Activated CD8-positive, alpha-beta T cell treated with anti-CD3 and anti-CD28 coated beads for 36 hours (primary cell): ENCODE data around the gene AZI2. TPM values are rescaled to one million over a fixed set of nuclear protein-coding genes. Genes with fewer than 3 reads are reported as not detected.

ENCODE experiments used
- ATAC-seq: fragments of 200-7000 bp; cut with Tn5 transposase; one replicate; pipeline ENCODE4 v1.10.0; 2021; ENCODE audit warnings: mild to moderate bottlenecking, moderate library complexity
- CTCF ChIA-PET: fragments of 350-600 bp; sonication (Branson Sonifier 250); formaldehyde crosslinking; loops from one replicate; lab custom pipeline; 2021; ENCODE audit warnings: antibody characterized with exemption; lab: Charles Lee
- POLR2A ChIA-PET: fragments of 350-600 bp; sonication (Branson Sonifier 250); formaldehyde crosslinking; loops from one replicate; lab custom pipeline; 2021; ENCODE audit warnings: antibody characterized with exemption; lab: Charles Lee
- DNase-seq: peaks from one replicate; pipeline ENCODE4 v3.0.0-alpha.2; 2020
- H3K27ac Mint-ChIP-seq: one replicate; pipeline ENCODE4 v1.8.0; 2021; ENCODE audit warnings: mild to moderate bottlenecking, mixed read lengths
- H3K27me3 Mint-ChIP-seq: one replicate; pipeline ENCODE4 v1.8.0; 2021; ENCODE audit warnings: mixed read lengths
- H3K36me3 Mint-ChIP-seq: one replicate; pipeline ENCODE4 v1.8.0; 2021; ENCODE audit warnings: low read depth, mixed read lengths
- H3K4me1 Mint-ChIP-seq: one replicate; pipeline ENCODE4 v1.8.0; 2021; ENCODE audit warnings: low read depth, mixed read lengths
- H3K4me3 Mint-ChIP-seq: one replicate; pipeline ENCODE4 v1.8.0; 2021; ENCODE audit warnings: mild to moderate bottlenecking, moderate library complexity, mixed read lengths
- H3K9me3 Mint-ChIP-seq: one replicate; pipeline ENCODE4 v1.8.0; 2021; ENCODE audit warnings: mixed read lengths
- intact Hi-C: fragments of 100-400 bp; cut with micrococcal nuclease; formaldehyde crosslinking; loops from one replicate; pipeline ENCODE4 v1.10.0; 2022
- total RNA-seq, 2 experiments: library from RNA; stranded (reverse); gene quantifications; one replicate each; pipeline ENCODE4 v1.2.3, GENCODE V29; 2021
- TF ChIP-seq, protein P1 (sequence below): fragments of 200-600 bp; IDR thresholded peaks from one replicate; pipeline ENCODE4 v1.8.0; 2022; ENCODE audit warnings: antibody characterized with exemption, mild to moderate bottlenecking

Gene AZI2, protein sequence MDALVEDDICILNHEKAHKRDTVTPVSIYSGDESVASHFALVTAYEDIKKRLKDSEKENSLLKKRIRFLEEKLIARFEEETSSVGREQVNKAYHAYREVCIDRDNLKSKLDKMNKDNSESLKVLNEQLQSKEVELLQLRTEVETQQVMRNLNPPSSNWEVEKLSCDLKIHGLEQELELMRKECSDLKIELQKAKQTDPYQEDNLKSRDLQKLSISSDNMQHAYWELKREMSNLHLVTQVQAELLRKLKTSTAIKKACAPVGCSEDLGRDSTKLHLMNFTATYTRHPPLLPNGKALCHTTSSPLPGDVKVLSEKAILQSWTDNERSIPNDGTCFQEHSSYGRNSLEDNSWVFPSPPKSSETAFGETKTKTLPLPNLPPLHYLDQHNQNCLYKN
- 10 to 100 TPM; 35.1 to 39.1 TPM for total RNA-seq

GRCh38 chr3:28348629-28349468 lies at the start of gene AZI2, which contains the start of gene ZCWPW2:
Gene AZI2 (minus strand): TSS chr3:28348824. CDS start chr3:28340617, 8,207 bp downstream.
Gene ZCWPW2 (plus strand): TSS chr3:28348721. CDS start chr3:28413069, 64,348 bp downstream.
- peaks cover 6% of the 10 kb centered on the region for H3K9me3 Mint-ChIP-seq
- peaks cover 30% of the 10 kb centered on the region for H3K36me3 Mint-ChIP-seq
- H3K27ac Mint-ChIP-seq, result peak within 1 kb of the TSS; percentile 93
- ChIA-PET POLR2A (interaction anchor here (1.0 to 1.4 kb wide), 6 partner anchors 20 to 636 kb away, joined by 3 to 5 read pairs (median 4); no protein-coding TSS in a partner anchor), CTCF (interaction anchor here (1.1 to 2.0 kb wide), 6 partner anchors 9 to 637 kb away, joined by 3 to 12 read pairs (median 5); partner anchors contain the start of gene EOMES)
- peaks cover 41% of the 10 kb centered on the region for H3K4me1 Mint-ChIP-seq
- H3K27me3 Mint-ChIP-seq, result no peaks in the 10 kb centered on the region
- TF ChIP-seq, protein P1, sequence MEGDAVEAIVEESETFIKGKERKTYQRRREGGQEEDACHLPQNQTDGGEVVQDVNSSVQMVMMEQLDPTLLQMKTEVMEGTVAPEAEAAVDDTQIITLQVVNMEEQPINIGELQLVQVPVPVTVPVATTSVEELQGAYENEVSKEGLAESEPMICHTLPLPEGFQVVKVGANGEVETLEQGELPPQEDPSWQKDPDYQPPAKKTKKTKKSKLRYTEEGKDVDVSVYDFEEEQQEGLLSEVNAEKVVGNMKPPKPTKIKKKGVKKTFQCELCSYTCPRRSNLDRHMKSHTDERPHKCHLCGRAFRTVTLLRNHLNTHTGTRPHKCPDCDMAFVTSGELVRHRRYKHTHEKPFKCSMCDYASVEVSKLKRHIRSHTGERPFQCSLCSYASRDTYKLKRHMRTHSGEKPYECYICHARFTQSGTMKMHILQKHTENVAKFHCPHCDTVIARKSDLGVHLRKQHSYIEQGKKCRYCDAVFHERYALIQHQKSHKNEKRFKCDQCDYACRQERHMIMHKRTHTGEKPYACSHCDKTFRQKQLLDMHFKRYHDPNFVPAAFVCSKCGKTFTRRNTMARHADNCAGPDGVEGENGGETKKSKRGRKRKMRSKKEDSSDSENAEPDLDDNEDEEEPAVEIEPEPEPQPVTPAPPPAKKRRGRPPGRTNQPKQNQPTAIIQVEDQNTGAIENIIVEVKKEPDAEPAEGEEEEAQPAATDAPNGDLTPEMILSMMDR, result no peak
- intact Hi-C loops, result no loop called here
- peak within 1 kb of the TSS; percentile 96 for H3K4me3 Mint-ChIP-seq
- peak; percentile 95 for DNase-seq
- peak; percentile 87 for ATAC-seq

DNA sequence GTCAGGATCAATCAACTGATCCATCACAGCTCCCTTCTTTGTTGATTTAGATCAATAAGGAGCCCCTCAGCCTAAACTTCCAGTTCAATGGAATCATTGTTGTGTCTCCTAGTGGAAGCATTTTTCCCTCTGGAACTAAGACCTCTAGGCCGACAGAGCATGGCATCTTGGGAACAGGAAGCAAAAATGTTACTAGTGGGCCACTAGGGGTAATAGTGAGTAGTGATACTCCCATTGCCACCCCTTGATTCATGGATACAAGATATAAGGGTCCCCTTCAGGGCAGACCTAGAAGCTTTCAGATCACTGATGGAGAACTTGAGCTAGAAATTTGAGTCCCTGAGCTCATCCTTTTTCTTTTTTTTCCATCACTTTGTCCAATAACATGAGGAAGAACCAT lies 40.4 kb upstream of the AZI2 start:
- DNase-seq (no peak), ATAC-seq (no peak)
- ChIA-PET CTCF (no interaction called here), POLR2A (no interaction called here)
- H3K36me3 Mint-ChIP-seq, result peaks cover 1% of the 10 kb centered on the region
- no peaks in the 10 kb centered on the region for H3K27me3 Mint-ChIP-seq
- intact Hi-C loops, result no loop called here
- no peaks in the 10 kb centered on the region for H3K4me1 Mint-ChIP-seq
- H3K27ac Mint-ChIP-seq, result no peak overlapping the region
- TF ChIP-seq, protein P1, result no peak
- H3K9me3 Mint-ChIP-seq, result peaks cover 17% of the 10 kb centered on the region
- no peak overlapping the region for H3K4me3 Mint-ChIP-seq

GRCh38 chr3:28386049-28386448 lies 37.4 kb upstream of the AZI2 start:
- POLR2A ChIA-PET, result no interaction called here
- DNase-seq, result no peak
- Mint-ChIP-seq H3K27me3 (no peaks in the 10 kb centered on the region), H3K4me3 (no peak overlapping the region), H3K36me3 (no peaks in the 10 kb centered on the region), H3K9me3 (no peaks in the 10 kb centered on the region), H3K27ac (no peak overlapping the region), H3K4me1 (no peaks in the 10 kb centered on the region)
- ATAC-seq, result no peak
- TF ChIP-seq, protein P1, result no peak
- CTCF ChIA-PET, result interaction anchor here (1.1 kb wide), 1 partner anchor 22 kb away, joined by 3 read pairs; no protein-coding TSS in a partner anchor
- intact Hi-C loops, result no loop called here

- no peak for ATAC-seq
- Mint-ChIP-seq H3K4me1 (no peaks in the 10 kb centered on the region), H3K9me3 (no peaks in the 10 kb centered on the region), H3K27me3 (peaks cover 2% of the 10 kb centered on the region), H3K4me3 (no peak overlapping the region), H3K27ac (no peak overlapping the region), H3K36me3 (peaks cover 2% of the 10 kb centered on the region)
- TF ChIP-seq, protein P1, result no peak
- DNase-seq, result no peak
- POLR2A ChIA-PET, result no interaction called here
- CTCF ChIA-PET, result no interaction called here
- intact Hi-C loops, result no loop called here
These were observed 27.8 kb upstream of the AZI2 start for GRCh38 chr3:28376424-28376823.
